ENCODE data around the gene P2RX7.

Gene P2RX7

DNA sequence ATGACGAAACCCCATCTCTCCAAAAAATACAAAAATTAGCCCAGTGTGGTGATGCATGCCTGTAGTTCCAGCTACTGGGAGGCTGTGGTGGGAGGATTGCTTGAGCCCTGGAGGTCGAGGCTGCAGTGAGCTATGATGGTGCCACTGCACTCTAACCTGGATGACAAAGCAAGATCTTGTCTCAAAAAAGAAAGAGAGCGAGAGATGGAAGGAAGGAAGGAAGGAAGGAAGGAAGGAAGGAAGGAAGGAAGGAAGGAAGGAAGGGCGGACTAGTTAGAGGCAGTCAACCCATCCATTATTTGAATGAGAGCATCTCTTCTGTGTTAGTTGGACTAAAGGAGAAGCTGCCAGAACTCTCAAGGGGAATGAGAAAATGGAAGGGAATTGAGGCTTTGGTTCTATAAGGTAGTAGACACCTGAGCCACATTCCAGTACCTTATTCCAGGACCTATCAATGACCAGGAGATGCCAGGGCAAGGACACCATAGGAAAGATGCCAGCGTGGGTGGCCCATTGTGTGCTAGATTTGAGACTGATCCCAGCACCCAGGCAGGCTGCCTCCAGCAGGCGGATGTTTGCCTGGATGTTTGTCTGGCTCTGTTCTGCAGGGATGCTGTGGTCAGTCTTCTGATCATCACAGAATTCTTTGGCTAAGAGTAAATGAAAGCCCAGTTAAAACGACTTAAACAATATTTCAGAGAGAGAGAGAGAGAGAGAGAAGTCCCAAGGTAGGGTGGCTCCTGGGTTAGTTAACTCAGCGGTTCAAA, 11.5 kb upstream of the P2RX7 start:
- TF ChIP-seq, protein P1, sequence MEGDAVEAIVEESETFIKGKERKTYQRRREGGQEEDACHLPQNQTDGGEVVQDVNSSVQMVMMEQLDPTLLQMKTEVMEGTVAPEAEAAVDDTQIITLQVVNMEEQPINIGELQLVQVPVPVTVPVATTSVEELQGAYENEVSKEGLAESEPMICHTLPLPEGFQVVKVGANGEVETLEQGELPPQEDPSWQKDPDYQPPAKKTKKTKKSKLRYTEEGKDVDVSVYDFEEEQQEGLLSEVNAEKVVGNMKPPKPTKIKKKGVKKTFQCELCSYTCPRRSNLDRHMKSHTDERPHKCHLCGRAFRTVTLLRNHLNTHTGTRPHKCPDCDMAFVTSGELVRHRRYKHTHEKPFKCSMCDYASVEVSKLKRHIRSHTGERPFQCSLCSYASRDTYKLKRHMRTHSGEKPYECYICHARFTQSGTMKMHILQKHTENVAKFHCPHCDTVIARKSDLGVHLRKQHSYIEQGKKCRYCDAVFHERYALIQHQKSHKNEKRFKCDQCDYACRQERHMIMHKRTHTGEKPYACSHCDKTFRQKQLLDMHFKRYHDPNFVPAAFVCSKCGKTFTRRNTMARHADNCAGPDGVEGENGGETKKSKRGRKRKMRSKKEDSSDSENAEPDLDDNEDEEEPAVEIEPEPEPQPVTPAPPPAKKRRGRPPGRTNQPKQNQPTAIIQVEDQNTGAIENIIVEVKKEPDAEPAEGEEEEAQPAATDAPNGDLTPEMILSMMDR (IDR thresholded peaks at IDR 0.05; ENCODE audit: control extremely low read depth, extremely low read depth, low read depth, missing control alignments): no peak
- ChIA-PET CTCF (interaction anchor here (1.3 to 1.5 kb wide), 2 partner anchors 10 to 11 kb away, joined by 3 to 4 read pairs; no protein-coding TSS in a partner anchor), POLR2A (no interaction called here)
- no peak for DNase-seq (ENCODE audit: extremely low spot score)

DNA sequence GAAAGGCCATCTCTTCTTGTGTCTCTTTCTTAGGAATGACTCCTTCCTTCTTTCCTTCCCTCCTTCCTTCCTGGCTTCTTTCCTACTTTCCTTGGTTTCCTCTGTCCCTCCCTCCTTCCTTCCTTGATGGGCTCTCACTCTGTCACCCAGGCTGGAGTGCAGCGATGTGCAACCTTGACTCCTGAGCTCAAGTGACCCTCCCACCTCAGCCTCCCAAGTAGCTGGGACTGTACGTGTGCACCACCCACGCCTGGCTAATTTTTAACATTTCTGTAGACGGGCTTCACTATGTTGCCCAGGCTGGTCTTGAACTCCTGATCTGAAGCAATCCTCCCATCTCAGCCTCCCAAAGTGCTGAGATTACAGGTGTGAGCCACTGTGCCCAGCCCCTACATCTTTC, 10.9 kb upstream of the P2RX7 start:
- ChIA-PET CTCF (interaction anchor here (1.2 to 1.3 kb wide), 3 partner anchors 10 to 25 kb away, joined by 3 read pairs; no protein-coding TSS in a partner anchor), POLR2A (no interaction called here)

DNA sequence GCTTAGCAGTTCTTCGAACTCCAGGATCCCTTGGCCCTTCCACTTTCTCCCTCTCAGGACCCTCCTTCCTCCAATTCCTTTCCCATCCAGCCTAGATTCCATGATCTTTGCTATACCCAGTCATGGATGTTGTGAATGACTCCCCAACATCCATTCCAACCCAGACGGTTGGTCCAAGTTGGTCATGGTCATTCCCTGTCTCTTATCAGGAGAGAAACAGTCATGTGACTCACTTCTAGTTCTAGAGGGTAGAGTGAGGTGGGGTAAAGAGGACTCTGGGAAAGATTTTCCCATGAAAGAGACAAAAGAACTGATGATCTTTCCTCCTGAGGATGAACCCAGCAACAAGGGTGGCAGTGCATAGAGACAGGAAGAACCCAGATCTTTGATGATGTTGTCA, 9.2 kb upstream of the P2RX7 start:
- TF ChIP-seq, protein P1 (IDR thresholded peaks at IDR 0.05; ENCODE audit: control extremely low read depth, extremely low read depth, low read depth, missing control alignments): no peak
- ChIA-PET CTCF (interaction anchor here (1.1 kb wide), 1 partner anchor 474 kb away, joined by 3 read pairs; no protein-coding TSS in a partner anchor), POLR2A (no interaction called here)
- no peak for DNase-seq (ENCODE audit: extremely low spot score)

More for the DNA sequence above, 10.9 kb upstream of the P2RX7 start:
- TF ChIP-seq, protein P1 (IDR thresholded peaks at IDR 0.05; ENCODE audit: control extremely low read depth, extremely low read depth, low read depth, missing control alignments): no peak
- DNase-seq (ENCODE audit: extremely low spot score): no peak

DNA sequence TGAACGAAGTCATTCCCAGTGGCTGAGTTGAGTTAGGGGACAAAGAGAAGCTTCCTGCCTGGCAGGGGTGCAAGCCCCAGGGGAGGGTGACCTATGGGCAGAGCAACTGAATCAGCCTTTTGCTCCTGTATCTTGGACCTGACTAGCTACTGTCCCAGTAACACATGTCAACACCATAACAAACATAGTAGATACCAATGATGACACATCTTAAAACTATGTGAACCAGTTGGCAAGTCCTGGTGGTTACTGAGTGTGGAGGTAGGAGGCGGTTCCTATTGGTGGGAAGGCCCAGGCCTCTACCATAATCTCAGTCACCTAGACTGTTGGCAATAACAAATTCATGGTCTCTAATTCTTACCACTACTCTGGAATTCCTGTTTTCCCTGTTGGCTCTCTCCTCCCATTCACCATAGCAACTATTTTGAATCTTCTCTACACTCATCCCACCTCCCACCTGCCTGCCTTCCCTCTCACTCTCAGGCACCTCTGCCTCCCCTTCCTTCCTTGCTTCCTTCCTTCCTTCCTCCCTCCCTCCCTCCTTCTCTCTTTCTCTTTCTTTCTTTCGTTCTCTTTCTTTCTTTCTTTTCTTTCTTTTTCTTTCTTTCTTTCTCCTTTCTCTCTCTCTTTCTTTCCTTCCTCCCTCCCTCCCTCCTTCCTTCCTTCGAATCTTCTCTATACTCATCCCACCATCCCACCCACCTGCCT, 8.1 kb upstream of the P2RX7 start:
- TF ChIP-seq, protein P1 (IDR thresholded peaks at IDR 0.05; ENCODE audit: control extremely low read depth, extremely low read depth, low read depth, missing control alignments): no peak
- ChIA-PET CTCF (no interaction called here), POLR2A (no interaction called here)
- DNase-seq (ENCODE audit: extremely low spot score): no peak

DNA sequence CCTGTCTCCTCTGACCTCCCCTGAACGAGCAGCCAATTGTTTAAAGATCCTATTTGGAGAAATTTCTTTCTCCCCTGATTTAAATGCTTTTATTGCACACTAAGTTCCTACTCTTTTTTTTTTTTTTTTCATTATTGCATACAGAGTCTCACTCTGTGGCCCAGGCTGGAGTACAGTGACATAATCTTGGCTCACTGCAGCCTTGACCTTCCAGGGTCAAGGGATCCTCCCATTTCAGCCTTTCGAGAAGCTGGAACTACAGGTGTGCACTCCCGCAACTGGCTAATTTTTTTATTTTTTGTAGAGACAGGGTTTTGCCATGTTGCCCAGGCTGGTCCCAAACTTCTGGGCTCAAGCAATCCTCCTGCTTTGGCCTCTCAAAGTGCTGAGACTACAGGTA, 5.2 kb upstream of the P2RX7 start:
- CTCF ChIA-PET: interaction anchor here (0.9 kb wide), 1 partner anchor 8 kb away, joined by 3 read pairs; no protein-coding TSS in a partner anchor
- POLR2A ChIA-PET: no interaction called here
- TF ChIP-seq, protein P1 (IDR thresholded peaks at IDR 0.05; ENCODE audit: control extremely low read depth, extremely low read depth, low read depth, missing control alignments): no peak
- no peak for DNase-seq (ENCODE audit: extremely low spot score)

DNA sequence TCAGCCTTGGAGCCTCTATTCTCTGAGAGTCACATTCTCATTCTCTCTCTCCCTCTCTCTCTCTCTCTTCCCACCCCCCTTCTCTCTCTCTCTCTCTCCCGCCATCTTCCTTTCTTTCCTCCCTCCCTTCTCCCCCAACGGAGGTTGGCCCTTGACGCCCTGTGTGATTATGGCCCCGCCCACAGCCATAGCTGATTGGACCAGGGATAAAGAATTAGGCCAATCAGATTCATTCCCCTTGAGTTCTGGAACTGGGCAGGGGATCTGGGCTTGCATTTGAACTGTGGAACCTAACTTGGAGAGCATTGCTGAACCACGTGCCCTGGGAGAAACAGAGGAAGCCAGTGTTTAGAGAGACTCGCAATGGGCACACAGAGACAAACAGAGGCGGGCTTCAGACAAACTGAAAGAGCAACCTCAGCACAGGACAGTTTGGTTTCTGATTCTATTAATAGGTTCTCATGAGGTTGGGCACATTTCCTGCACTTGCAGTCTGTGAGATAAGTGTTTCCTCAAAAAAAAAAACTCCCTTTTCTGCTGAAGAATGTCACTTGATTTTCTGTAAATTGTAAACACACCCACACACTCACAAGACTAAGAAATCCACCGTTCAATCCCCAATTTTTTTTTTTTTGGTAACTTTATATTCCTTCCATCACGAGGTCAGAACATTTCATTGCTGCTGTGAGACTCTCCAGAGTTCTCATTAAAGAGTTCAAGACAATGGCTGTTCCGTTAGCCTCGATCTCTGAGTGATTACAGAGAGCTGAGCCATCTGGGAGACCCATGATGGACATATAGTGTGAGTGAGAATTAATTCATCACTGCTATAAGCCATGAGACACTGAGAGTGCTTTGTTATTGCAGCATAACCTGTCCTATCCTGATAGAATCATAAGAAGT, 3.5 kb upstream of the P2RX7 start:
- POLR2A ChIA-PET: interaction anchor here (0.6 kb wide), 1 partner anchor 16 kb away, joined by 3 read pairs; no protein-coding TSS in a partner anchor
- CTCF ChIA-PET: interaction anchor here (1.0 kb wide), 1 partner anchor 17 kb away, joined by 3 read pairs; no protein-coding TSS in a partner anchor
- TF ChIP-seq, protein P1 (IDR thresholded peaks at IDR 0.05; ENCODE audit: control extremely low read depth, extremely low read depth, low read depth, missing control alignments): no peak
- DNase-seq (ENCODE audit: extremely low spot score): peak; percentile 81
